ENCODE data around the gene ACIN1. TPM values are rescaled to one million over a fixed set of nuclear protein-coding genes. Genes with fewer than 3 reads are reported as not detected.
A peak's percentile ranks its signal among the peaks of the same experiment; 100 is the strongest.

ACIN1 gene
- total and polyA plus RNA-seq, 3 donors from 2014 or later, result 151 to 216 (median 209) TPM

- 74 to 82% methylated on average over 1 of the region's 1 CpG for WGBS, 2 donors
These were observed 8.4 kb downstream of the ACIN1 start for GRCh38 chr14:23086565-23086964.

GRCh38 chr14:23085458-23085857, 9.5 kb downstream of the ACIN1 start:
- DNase-seq, result no peak
- Histone ChIP-seq H3K27me3 (no peaks in the 10 kb centered on the region), H3K9me3 (no peaks in the 10 kb centered on the region), H3K4me3 (no peak overlapping the region), H3K4me1 (no peaks in the 10 kb centered on the region), H3K27ac (no peak overlapping the region), H3K36me3 (ENCODE audit: low read depth, missing control alignments) (no peaks in the 10 kb centered on the region)
- TF ChIP-seq POLR2A (IDR thresholded peaks at IDR 0.05) (no peak), CTCF (IDR thresholded peaks at IDR 0.05) (no peak)
- 71 to 84% methylated on average over 3 of the region's 3 CpGs for WGBS, 2 donors
- intact Hi-C loops (cut with DNase I; ENCODE audit: low total_unique reads), result no loop called here

More at GRCh38 chr14:23086565-23086964, 8.4 kb downstream of the ACIN1 start:
- H3K4me1 ChIP-seq, result no peaks in the 10 kb centered on the region
- no peaks in the 10 kb centered on the region for H3K9me3 ChIP-seq
- intact Hi-C loops (cut with DNase I; ENCODE audit: low total_unique reads), result no loop called here
- no peak overlapping the region for H3K27ac ChIP-seq
- no peaks in the 10 kb centered on the region for H3K27me3 ChIP-seq
- DNase-seq, result no peak
- no peaks in the 10 kb centered on the region for H3K36me3 ChIP-seq (ENCODE audit: low read depth, missing control alignments)
- TF ChIP-seq POLR2A (IDR thresholded peaks at IDR 0.05), result no peak
- no peak for TF ChIP-seq CTCF (IDR thresholded peaks at IDR 0.05)
- no peak overlapping the region for H3K4me3 ChIP-seq

GRCh38 chr14:23080474-23080873, 14.5 kb downstream of the ACIN1 start:
- TF ChIP-seq CTCF (IDR thresholded peaks at IDR 0.05) (no peak), POLR2A (IDR thresholded peaks at IDR 0.05) (no peak)
- intact Hi-C loops (cut with DNase I; ENCODE audit: low total_unique reads), result no loop called here
- 69 to 74% methylated on average over 1 of the region's 1 CpG for WGBS, 2 donors

GRCh38 chr14:23079716-23080115, 15.2 kb downstream of the ACIN1 start:
- intact Hi-C loops (cut with DNase I; ENCODE audit: low total_unique reads), result no loop called here
- no peak overlapping the region for H3K4me3 ChIP-seq
- TF ChIP-seq POLR2A (IDR thresholded peaks at IDR 0.05) (no peak), CTCF (IDR thresholded peaks at IDR 0.05) (no peak)
- peak overlapping the region in 1 of 2 donors; percentile 34 for H3K27ac ChIP-seq
- no peak for DNase-seq
- no peaks in the 10 kb centered on the region for H3K9me3 ChIP-seq
- H3K4me1 ChIP-seq, result no peaks in the 10 kb centered on the region
- no peaks in the 10 kb centered on the region for H3K27me3 ChIP-seq
- 79 to 88% methylated on average over 2 of the region's 2 CpGs for WGBS, 2 donors
- H3K36me3 ChIP-seq (ENCODE audit: low read depth, missing control alignments), result no peaks in the 10 kb centered on the region

More at GRCh38 chr14:23080474-23080873, 14.5 kb downstream of the ACIN1 start:
- H3K36me3 ChIP-seq (ENCODE audit: low read depth, missing control alignments), result no peaks in the 10 kb centered on the region
- no peak overlapping the region for H3K27ac ChIP-seq
- no peak for DNase-seq
- no peaks in the 10 kb centered on the region for H3K4me1 ChIP-seq
- no peaks in the 10 kb centered on the region for H3K27me3 ChIP-seq
- H3K9me3 ChIP-seq, result no peaks in the 10 kb centered on the region
- no peak overlapping the region for H3K4me3 ChIP-seq

GRCh38 chr14:23078692-23079116, 16.2 kb downstream of the ACIN1 start:
- Histone ChIP-seq H3K4me1 (no peaks in the 10 kb centered on the region), H3K4me3 (no peak overlapping the region), H3K36me3 (ENCODE audit: low read depth, missing control alignments) (no peaks in the 10 kb centered on the region), H3K27ac (peak overlapping the region in 1 of 2 donors; percentile 19), H3K27me3 (no peaks in the 10 kb centered on the region), H3K9me3 (no peaks in the 10 kb centered on the region)
- intact Hi-C loops (cut with DNase I; ENCODE audit: low total_unique reads), result no loop called here
- TF ChIP-seq POLR2A (IDR thresholded peaks at IDR 0.05), result no peak
- no peak for TF ChIP-seq CTCF (IDR thresholded peaks at IDR 0.05)
- WGBS, 2 donors, result 49 to 55% methylated on average over 2 of the region's 2 CpGs
- peak; percentile 66 for DNase-seq

Data from testis (tissue), 3 donors.